ENCODE results near the gene NR1H2. TPM values are rescaled to one million over a fixed set of nuclear protein-coding genes. Genes with fewer than 3 reads are reported as not detected.
A peak's percentile ranks its signal among the peaks of the same experiment; 100 is the strongest.

Gene NR1H2
- total RNA-seq, 2 donors from 2014 or later, result 84.5 to 91.9 TPM

- Mint-ChIP-seq H3K36me3 (peaks cover 9% of the 10 kb centered on the region), H3K4me1 (ENCODE audit: low read depth in 2 of 2) (peaks cover 44 to 47% of the 10 kb centered on the region in 2 donors), H3K27ac (peak overlapping the region; percentile 92 to 94), H3K9me3 (no peaks in the 10 kb centered on the region), H3K4me3 (peak overlapping the region; percentile 92), H3K27me3 (peaks cover 0 to 2% of the 10 kb centered on the region in 2 donors)
- ATAC-seq, result peak; percentile 86 to 93
- DNase-seq (ENCODE audit: low spot score), result peak; percentile 92
These were observed 18.8 kb upstream of the NR1H2 start for GRCh38 chr19:50357178-50358100.

- Mint-ChIP-seq H3K27me3 (peaks cover 0 to 2% of the 10 kb centered on the region in 2 donors), H3K36me3 (peaks cover 9% of the 10 kb centered on the region), H3K4me3 (peak overlapping the region; percentile 92), H3K9me3 (no peaks in the 10 kb centered on the region), H3K4me1 (ENCODE audit: low read depth in 2 of 2) (peaks cover 51 to 60% of the 10 kb centered on the region in 2 donors), H3K27ac (peak overlapping the region; percentile 92 to 94)
- ATAC-seq, result peak; percentile 44 to 75
- peak; percentile 84 for DNase-seq (ENCODE audit: low spot score)
These were observed 17.6 kb upstream of the NR1H2 start for GRCh38 chr19:50358483-50359327.

- Mint-ChIP-seq H3K27ac (peak overlapping the region; percentile 92 to 94), H3K9me3 (no peaks in the 10 kb centered on the region), H3K36me3 (peaks cover 9% of the 10 kb centered on the region), H3K4me1 (ENCODE audit: low read depth in 2 of 2) (peaks cover 54 to 62% of the 10 kb centered on the region in 2 donors), H3K27me3 (peaks cover 0 to 2% of the 10 kb centered on the region in 2 donors), H3K4me3 (peak overlapping the region; percentile 92)
- DNase-seq (ENCODE audit: low spot score) (no peak), ATAC-seq (no peak)
These were observed 16.9 kb upstream of the NR1H2 start for GRCh38 chr19:50359328-50359818.

GRCh38 chr19:50361290-50362029 lies 14.8 kb upstream of the NR1H2 start:
- peak overlapping the region; percentile 80 to 90 for H3K27ac Mint-ChIP-seq
- no peak for DNase-seq (ENCODE audit: low spot score)
- H3K9me3 Mint-ChIP-seq, result no peaks in the 10 kb centered on the region

GRCh38 chr19:50362030-50362412 lies 14.2 kb upstream of the NR1H2 start:
- Mint-ChIP-seq H3K27me3 (no peaks in the 10 kb centered on the region), H3K4me1 (ENCODE audit: low read depth in 2 of 2) (peaks cover 63 to 72% of the 10 kb centered on the region in 2 donors), H3K36me3 (peaks cover 9% of the 10 kb centered on the region), H3K4me3 (peak overlapping the region; percentile 85), H3K27ac (peak overlapping the region; percentile 80 to 90), H3K9me3 (no peaks in the 10 kb centered on the region)
- ATAC-seq, result no peak
- no peak for DNase-seq (ENCODE audit: low spot score)

More at GRCh38 chr19:50361290-50362029, 14.8 kb upstream of the NR1H2 start:
- Mint-ChIP-seq H3K27me3 (no peaks in the 10 kb centered on the region), H3K4me3 (peak overlapping the region; percentile 85), H3K4me1 (ENCODE audit: low read depth in 2 of 2) (peaks cover 66 to 76% of the 10 kb centered on the region in 2 donors), H3K36me3 (peaks cover 9% of the 10 kb centered on the region)
- ATAC-seq, result no peak

GRCh38 chr19:50362656-50363424 lies 13.4 kb upstream of the NR1H2 start:
- ATAC-seq, result peak in 1 of 2 donors; percentile 64
- no peaks in the 10 kb centered on the region for H3K27me3 Mint-ChIP-seq
- peaks cover 61 to 73% of the 10 kb centered on the region in 2 donors for H3K4me1 Mint-ChIP-seq (ENCODE audit: low read depth in 2 of 2)
- H3K36me3 Mint-ChIP-seq, result peaks cover 9% of the 10 kb centered on the region
- peak overlapping the region; percentile 85 for H3K4me3 Mint-ChIP-seq
- peak overlapping the region; percentile 80 to 90 for H3K27ac Mint-ChIP-seq
- no peak for DNase-seq (ENCODE audit: low spot score)
- H3K9me3 Mint-ChIP-seq, result no peaks in the 10 kb centered on the region

- Mint-ChIP-seq H3K4me1 (ENCODE audit: low read depth in 2 of 2) (peaks cover 48 to 61% of the 10 kb centered on the region in 2 donors), H3K27me3 (no peaks in the 10 kb centered on the region), H3K4me3 (peak within 1 kb of the TSS; percentile 79), H3K27ac (peak within 1 kb of the TSS; percentile 80 to 90), H3K9me3 (no peaks in the 10 kb centered on the region), H3K36me3 (no peaks in the 10 kb centered on the region)
- DNase-seq (ENCODE audit: low spot score) (no peak), ATAC-seq (no peak)
These were observed 10.6 kb upstream of the NR1H2 start, which contains the start of gene NAPSA for GRCh38 chr19:50365434-50366306. NAPSA (minus strand) TSS chr19:50365639; CDS start chr19:50365621, 18 bp downstream.

- Mint-ChIP-seq H3K4me3 (peak overlapping the region; percentile 93), H3K27ac (peak overlapping the region; percentile 82 to 89), H3K36me3 (no peaks in the 10 kb centered on the region), H3K27me3 (no peaks in the 10 kb centered on the region), H3K9me3 (no peaks in the 10 kb centered on the region), H3K4me1 (ENCODE audit: low read depth in 2 of 2) (peaks cover 26 to 32% of the 10 kb centered on the region in 2 donors)
- DNase-seq (ENCODE audit: low spot score), result peak; percentile 79
- ATAC-seq, result peak; percentile 74 to 78
These were observed 7.3 kb upstream of the NR1H2 start for GRCh38 chr19:50368649-50369570.

GRCh38 chr19:50371914-50372475 lies 4.3 kb upstream of the NR1H2 start:
- H3K9me3 Mint-ChIP-seq, result no peaks in the 10 kb centered on the region

GRCh38 chr19:50377051-50377461 lies 799 bp downstream of the NR1H2 start:
- Mint-ChIP-seq H3K4me3 (peak overlapping the region; percentile 97), H3K4me1 (ENCODE audit: low read depth in 2 of 2) (peaks cover 20 to 24% of the 10 kb centered on the region in 2 donors), H3K27me3 (no peaks in the 10 kb centered on the region), H3K27ac (peak overlapping the region; percentile 92 to 97), H3K9me3 (no peaks in the 10 kb centered on the region), H3K36me3 (peaks cover 12% of the 10 kb centered on the region)
- ATAC-seq (no peak), DNase-seq (ENCODE audit: low spot score) (no peak)

More at GRCh38 chr19:50371914-50372475, 4.3 kb upstream of the NR1H2 start:
- DNase-seq (ENCODE audit: low spot score), result no peak
- no peak overlapping the region for H3K4me3 Mint-ChIP-seq
- H3K4me1 Mint-ChIP-seq (ENCODE audit: low read depth in 2 of 2), result peaks cover 19 to 32% of the 10 kb centered on the region in 2 donors
- no peak overlapping the region for H3K27ac Mint-ChIP-seq
- no peak for ATAC-seq
- no peaks in the 10 kb centered on the region for H3K27me3 Mint-ChIP-seq
- H3K36me3 Mint-ChIP-seq, result no peaks in the 10 kb centered on the region
